Glutamatergic neuron (in vitro differentiated cells): ENCODE measurements around the gene FA2H. TPM values are rescaled to one million over a fixed set of nuclear protein-coding genes. Genes with fewer than 3 reads are reported as not detected.
"Not testable (repeated sequence)": the region's sequence is repeated elsewhere in the genome, so short reads cannot be mapped to it uniquely, and the experiment has no call there.

Experiments used
- DNase-seq: peaks from one replicate; pipeline ENCODE4 v3.0.0; 2022
- H3K27ac Mint-ChIP-seq: one replicate; pipeline ENCODE4 v1.8.0; 2020; ENCODE audit warnings: mild to moderate bottlenecking, mixed read lengths, inconsistent platforms; ENCODE audit not compliant: unreplicated experiment
- H3K27me3 Mint-ChIP-seq: one replicate; pipeline ENCODE4 v1.8.0; 2020; ENCODE audit warnings: mild to moderate bottlenecking, moderate library complexity, mixed read lengths, inconsistent platforms; ENCODE audit not compliant: unreplicated experiment
- H3K36me3 Mint-ChIP-seq: one replicate; pipeline ENCODE4 v1.8.0; 2020; ENCODE audit warnings: mild to moderate bottlenecking, mixed read lengths, inconsistent platforms; ENCODE audit not compliant: unreplicated experiment
- H3K4me1 Mint-ChIP-seq: one replicate; pipeline ENCODE4 v1.8.0; 2020; ENCODE audit warnings: mild to moderate bottlenecking, low read depth, mixed read lengths, inconsistent platforms; ENCODE audit not compliant: unreplicated experiment
- H3K4me3 Mint-ChIP-seq: one replicate; pipeline ENCODE4 v1.8.0; 2020; ENCODE audit warnings: mild to moderate bottlenecking, mixed read lengths, inconsistent platforms; ENCODE audit not compliant: unreplicated experiment
- H3K9me3 Mint-ChIP-seq: one replicate; pipeline ENCODE4 v1.8.0; 2020; ENCODE audit warnings: mild to moderate bottlenecking, moderate library complexity, mixed read lengths, inconsistent platforms; ENCODE audit not compliant: unreplicated experiment
- CTCF ChIP-seq: fragments of 200-600 bp; sonication (generic); IDR thresholded peaks from one replicate; pipeline ENCODE4 v1.5.0; 2021; ENCODE audit not compliant: partially characterized antibody, unreplicated experiment
- total RNA-seq: library from RNA; stranded (reverse); fragmentation: NEBNext Ultra II Directional; extraction: Animal tissue kit (Norgen Biotek cat#: 25700); gene quantifications from one replicate; pipeline ENCODE4 v1.2.1, GENCODE V29; 2021; ENCODE audit not compliant: unreplicated experiment

FA2H gene
- total RNA-seq, 1 donor from 2014 or later, result not detected

- no peaks in the 10 kb centered on the region for H3K4me1 Mint-ChIP-seq
- peaks cover 2% of the 10 kb centered on the region for H3K27me3 Mint-ChIP-seq
- no peak for TF ChIP-seq CTCF
- H3K4me3 Mint-ChIP-seq, result no peak overlapping the region
- peaks cover 2% of the 10 kb centered on the region for H3K9me3 Mint-ChIP-seq
- DNase-seq, result no peak
- no peaks in the 10 kb centered on the region for H3K36me3 Mint-ChIP-seq
- H3K27ac Mint-ChIP-seq, result no peak overlapping the region
Observed at GRCh38 chr16:74793571-74793970, 19.0 kb upstream of the FA2H start.

- no peaks in the 10 kb centered on the region for H3K36me3 Mint-ChIP-seq
- peaks cover 2% of the 10 kb centered on the region for H3K27me3 Mint-ChIP-seq
- peaks cover 2% of the 10 kb centered on the region for H3K9me3 Mint-ChIP-seq
- no peak overlapping the region for H3K27ac Mint-ChIP-seq
- no peak for TF ChIP-seq CTCF
- DNase-seq, result no peak
- H3K4me1 Mint-ChIP-seq, result no peaks in the 10 kb centered on the region
- no peak overlapping the region for H3K4me3 Mint-ChIP-seq
Observed at GRCh38 chr16:74792225-74792624, 17.6 kb upstream of the FA2H start.

GRCh38 chr16:74791749-74792148 is 17.1 kb upstream of the FA2H start:
- not testable (repeated sequence) for H3K4me3 Mint-ChIP-seq, H3K9me3 Mint-ChIP-seq, H3K27me3 Mint-ChIP-seq, DNase-seq, H3K27ac Mint-ChIP-seq, H3K4me1 Mint-ChIP-seq, H3K36me3 Mint-ChIP-seq

GRCh38 chr16:74788108-74788507 is 13.5 kb upstream of the FA2H start:
- H3K36me3 Mint-ChIP-seq, result no peaks in the 10 kb centered on the region
- no peak for TF ChIP-seq CTCF
- no peaks in the 10 kb centered on the region for H3K4me1 Mint-ChIP-seq
- no peak overlapping the region for H3K4me3 Mint-ChIP-seq
- peaks cover 2% of the 10 kb centered on the region for H3K9me3 Mint-ChIP-seq
- H3K27me3 Mint-ChIP-seq, result peaks cover 2% of the 10 kb centered on the region
- DNase-seq, result no peak
- H3K27ac Mint-ChIP-seq, result no peak overlapping the region

GRCh38 chr16:74785031-74785430 is 10.4 kb upstream of the FA2H start:
- DNase-seq, result no peak
- no peaks in the 10 kb centered on the region for H3K4me1 Mint-ChIP-seq
- H3K4me3 Mint-ChIP-seq, result no peak overlapping the region
- peaks cover 2% of the 10 kb centered on the region for H3K27me3 Mint-ChIP-seq
- TF ChIP-seq CTCF, result no peak
- peaks cover 2% of the 10 kb centered on the region for H3K9me3 Mint-ChIP-seq
- no peaks in the 10 kb centered on the region for H3K36me3 Mint-ChIP-seq
- no peak overlapping the region for H3K27ac Mint-ChIP-seq

GRCh38 chr16:74778646-74779045 is 4.0 kb upstream of the FA2H start:
- Mint-ChIP-seq H3K9me3 (peaks cover 2% of the 10 kb centered on the region), H3K36me3 (peaks cover 4% of the 10 kb centered on the region), H3K27me3 (peaks cover 2% of the 10 kb centered on the region), H3K27ac (no peak overlapping the region), H3K4me1 (no peaks in the 10 kb centered on the region), H3K4me3 (no peak overlapping the region)
- no peak for DNase-seq
- no peak for TF ChIP-seq CTCF
